Mononuclear cell (primary cell): ENCODE results near the gene ARHGAP40. TPM values are rescaled to one million over a fixed set of nuclear protein-coding genes. Genes with fewer than 3 reads are reported as not detected.

Experiments
- H3K27me3 ChIP-seq: 2 replicates; pipeline ENCODE4 v1.6.0; 2011; ENCODE audit warnings: low read length, control low read depth; ENCODE audit not compliant: insufficient read depth
- H3K4me1 ChIP-seq: 2 replicates; pipeline ENCODE4 v1.5.1; 2011; ENCODE audit warnings: mild to moderate bottlenecking, low read length, control low read depth; ENCODE audit not compliant: insufficient read depth
- H3K4me3 ChIP-seq: 2 replicates; pipeline ENCODE4 v1.5.1; 2011; ENCODE audit warnings: mild to moderate bottlenecking, low read length, moderate library complexity
- H3K9me3 ChIP-seq: 2 replicates; pipeline ENCODE4 v1.5.1; 2011; ENCODE audit warnings: low read depth, mild to moderate bottlenecking, control low read depth, low read length
- total RNA-seq: library from RNA; depleted of rRNA; stranded (reverse); fragments of >200 nt; gene quantifications from one replicate; pipeline ENCODE4 v1.2.3, GENCODE V29; 2012

The ARHGAP40 gene
- not detected for total RNA-seq

- Histone ChIP-seq H3K27me3 (peaks cover 39% of the 10 kb centered on the region), H3K4me1 (no peaks in the 10 kb centered on the region), H3K9me3 (no peaks in the 10 kb centered on the region), H3K4me3 (no peak within 1 kb of the TSS)
Observed at GRCh38 chr20:38601216-38602184, at the start of gene ARHGAP40. TSS of gene ARHGAP40 (plus strand) at chr20:38601809.

GRCh38 chr20:38554986-38555385 lies 46.6 kb upstream of the ARHGAP40 start:
- Histone ChIP-seq H3K4me3 (no peak overlapping the region), H3K27me3 (no peaks in the 10 kb centered on the region), H3K4me1 (no peaks in the 10 kb centered on the region), H3K9me3 (no peaks in the 10 kb centered on the region)

GRCh38 chr20:38555395-38555794 lies 46.2 kb upstream of the ARHGAP40 start:
- Histone ChIP-seq H3K4me1 (no peaks in the 10 kb centered on the region), H3K4me3 (no peak overlapping the region), H3K9me3 (no peaks in the 10 kb centered on the region), H3K27me3 (no peaks in the 10 kb centered on the region)

- Histone ChIP-seq H3K4me1 (no peaks in the 10 kb centered on the region), H3K9me3 (no peaks in the 10 kb centered on the region), H3K4me3 (no peak overlapping the region), H3K27me3 (no peaks in the 10 kb centered on the region)
Observed at GRCh38 chr20:38557174-38557573, 44.4 kb upstream of the ARHGAP40 start.

- H3K4me1 ChIP-seq = no peaks in the 10 kb centered on the region
- H3K27me3 ChIP-seq = no peaks in the 10 kb centered on the region
- no peaks in the 10 kb centered on the region for H3K9me3 ChIP-seq
- no peak overlapping the region for H3K4me3 ChIP-seq
Observed at GRCh38 chr20:38558596-38559360, 42.8 kb upstream of the ARHGAP40 start.

- H3K27me3 ChIP-seq = no peaks in the 10 kb centered on the region
- no peaks in the 10 kb centered on the region for H3K4me1 ChIP-seq
- H3K9me3 ChIP-seq = no peaks in the 10 kb centered on the region
- no peak overlapping the region for H3K4me3 ChIP-seq
Observed at GRCh38 chr20:38559764-38560163, 41.8 kb upstream of the ARHGAP40 start.

- Histone ChIP-seq H3K27me3 (no peaks in the 10 kb centered on the region), H3K4me3 (no peak overlapping the region), H3K4me1 (no peaks in the 10 kb centered on the region), H3K9me3 (no peaks in the 10 kb centered on the region)
Observed at GRCh38 chr20:38563802-38564431, 37.7 kb upstream of the ARHGAP40 start.

GRCh38 chr20:38564680-38565079 lies 36.9 kb upstream of the ARHGAP40 start:
- Histone ChIP-seq H3K27me3 (no peaks in the 10 kb centered on the region), H3K4me3 (no peak overlapping the region), H3K9me3 (no peaks in the 10 kb centered on the region), H3K4me1 (no peaks in the 10 kb centered on the region)

GRCh38 chr20:38566036-38566598 lies 35.5 kb upstream of the ARHGAP40 start:
- no peaks in the 10 kb centered on the region for H3K4me1 ChIP-seq
- no peaks in the 10 kb centered on the region for H3K9me3 ChIP-seq
- H3K4me3 ChIP-seq = no peak overlapping the region
- no peaks in the 10 kb centered on the region for H3K27me3 ChIP-seq

- Histone ChIP-seq H3K27me3 (no peaks in the 10 kb centered on the region), H3K9me3 (no peaks in the 10 kb centered on the region), H3K4me1 (no peaks in the 10 kb centered on the region), H3K4me3 (no peak overlapping the region)
Observed at GRCh38 chr20:38569747-38570525, 31.7 kb upstream of the ARHGAP40 start.

GRCh38 chr20:38573413-38573812 lies 28.2 kb upstream of the ARHGAP40 start:
- no peaks in the 10 kb centered on the region for H3K9me3 ChIP-seq
- H3K4me3 ChIP-seq = no peak overlapping the region
- H3K4me1 ChIP-seq = no peaks in the 10 kb centered on the region
- H3K27me3 ChIP-seq = no peaks in the 10 kb centered on the region

- no peak overlapping the region for H3K4me3 ChIP-seq
- no peaks in the 10 kb centered on the region for H3K27me3 ChIP-seq
- H3K9me3 ChIP-seq = no peaks in the 10 kb centered on the region
- no peaks in the 10 kb centered on the region for H3K4me1 ChIP-seq
Observed at GRCh38 chr20:38579219-38579910, 22.2 kb upstream of the ARHGAP40 start.

GRCh38 chr20:38579921-38580320 lies 21.7 kb upstream of the ARHGAP40 start:
- Histone ChIP-seq H3K9me3 (no peaks in the 10 kb centered on the region), H3K4me1 (no peaks in the 10 kb centered on the region), H3K27me3 (no peaks in the 10 kb centered on the region), H3K4me3 (no peak overlapping the region)

- no peak within 1 kb of the TSS for H3K4me3 ChIP-seq
- no peaks in the 10 kb centered on the region for H3K4me1 ChIP-seq
- H3K27me3 ChIP-seq = no peaks in the 10 kb centered on the region
- no peaks in the 10 kb centered on the region for H3K9me3 ChIP-seq
Observed at GRCh38 chr20:38581013-38581412, 20.6 kb upstream of the ARHGAP40 start, which contains the start of gene ADIG. TSS of gene ADIG (plus strand) at chr20:38581197. CDS start at chr20:38581251, 54 bp downstream.
